Ovary (tissue), 3 donors: ENCODE data around the gene FMNL2.

Experiments used
- CTCF ChIP-seq, 3 donors: fragments of 450-650 bp in 2 of 3; fragments of 200-600 bp in 1 of 3; IDR thresholded peaks; one replicate each; pipeline versions ENCODE4 v1.5.1 to v1.8.0; 2016 to 2022; ENCODE audit warnings: antibody characterized with exemption in 3 of 3, mild to moderate bottlenecking in 1 of 3
- POLR2A ChIP-seq: fragments of 450-650 bp; IDR thresholded peaks from one replicate; pipeline ENCODE4 v1.6.1; 2017; ENCODE audit warnings: antibody characterized with exemption, mild to moderate bottlenecking, moderate library complexity
- donor health status: DM: no; HTN: no; CAD: no.

- TF ChIP-seq CTCF (IDR thresholded peaks at IDR 0.05) = no peak
- no peak for TF ChIP-seq POLR2A
These were observed 292.0 kb downstream of the FMNL2 start for GRCh38 chr2:152626911-152627339.
